ENCODE data around the gene AAK1.

DNA sequence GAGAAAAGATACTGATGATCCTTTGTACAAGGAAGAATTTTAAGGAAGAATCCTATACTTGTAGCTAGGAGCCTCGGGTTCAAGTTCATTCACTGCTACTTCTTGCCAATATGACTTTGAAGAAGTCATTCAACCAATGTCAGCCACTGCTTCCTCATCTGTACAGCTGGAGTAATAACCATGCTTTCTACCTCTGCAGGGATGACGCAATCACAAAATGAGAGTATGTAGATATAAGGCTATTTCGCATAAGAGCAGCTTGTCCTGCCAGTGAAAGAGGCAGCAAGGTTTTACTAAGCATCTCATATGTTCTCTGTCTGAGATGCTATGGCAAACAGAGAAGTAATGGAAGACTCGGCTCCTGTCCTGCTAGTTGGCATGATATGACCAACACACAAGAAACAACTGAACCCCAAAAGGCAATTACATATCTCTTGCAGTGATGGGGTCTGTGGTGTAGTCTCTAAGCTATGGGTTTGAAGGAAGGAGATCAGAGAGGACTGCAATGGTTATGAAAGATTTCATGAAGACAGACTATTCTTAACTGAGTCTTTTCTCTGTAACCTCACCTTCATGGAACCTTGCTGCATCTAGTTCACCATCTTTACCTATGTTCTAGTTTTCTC, 9.2 kb downstream of the AAK1 start:
- TF ChIP-seq CTCF (IDR thresholded peaks at IDR 0.05; ENCODE audit: extremely low read depth in 1 of 2, insufficient read depth in 1 of 2, low read depth in 1 of 2, low read length in 2 of 2) = no peak
- TF ChIP-seq POLR2A (IDR thresholded peaks at IDR 0.05; ENCODE audit: low read depth, low read length) = no peak
- no peak for TF ChIP-seq JUN (IDR thresholded peaks at IDR 0.05; ENCODE audit: borderline replicate concordance, insufficient read depth, insufficient read length, low read depth)
- TF ChIP-seq POLR2AphosphoS5 (IDR thresholded peaks at IDR 0.05; ENCODE audit: insufficient read depth, low read depth, low read length) = no peak
- TF ChIP-seq, protein P1, sequence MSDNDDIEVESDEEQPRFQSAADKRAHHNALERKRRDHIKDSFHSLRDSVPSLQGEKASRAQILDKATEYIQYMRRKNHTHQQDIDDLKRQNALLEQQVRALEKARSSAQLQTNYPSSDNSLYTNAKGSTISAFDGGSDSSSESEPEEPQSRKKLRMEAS (IDR thresholded peaks at IDR 0.05; ENCODE audit: insufficient read depth, insufficient read length) = no peak
- TF ChIP-seq MYC (IDR thresholded peaks at IDR 0.05; ENCODE audit: low read depth, low read length) = no peak
- no peak for TF ChIP-seq EZH2 (IDR thresholded peaks at IDR 0.05; ENCODE audit: borderline replicate concordance, low read depth, low read length, severe bottlenecking)

Measured in endothelial cell of umbilical vein (primary cell).